Activated CD8-positive, alpha-beta T cell treated with anti-CD3 and anti-CD28 coated beads, Interleukin-2, amount 10 ng/mL, durations not matched to agents 7 days and 5 days (primary cell): ENCODE results near the gene HIC1. TPM values are rescaled to one million over a fixed set of nuclear protein-coding genes. Genes with fewer than 3 reads are reported as not detected.

Experiments
- ATAC-seq: fragments of 150-1000 bp; cut with Tn5 transposase; one replicate; pipeline ENCODE4 v1.10.0; 2021; ENCODE audit warnings: moderate library complexity
- CTCF ChIA-PET: fragments of 350-600 bp; sonication (Branson Sonifier 250); formaldehyde crosslinking; loops from one replicate; lab custom pipeline; 2021; ENCODE audit warnings: antibody characterized with exemption; lab: Charles Lee
- POLR2A ChIA-PET: fragments of 350-600 bp; sonication (Branson Sonifier 250); formaldehyde crosslinking; loops from one replicate; lab custom pipeline; 2021; ENCODE audit warnings: antibody characterized with exemption; lab: Charles Lee
- DNase-seq: peaks from one replicate; pipeline ENCODE4 v3.0.0-alpha.2; 2020
- H3K27ac Mint-ChIP-seq: one replicate; pipeline ENCODE4 v1.8.0; 2021; ENCODE audit warnings: mild to moderate bottlenecking, mixed read lengths
- H3K27me3 Mint-ChIP-seq: one replicate; pipeline ENCODE4 v1.8.0; 2021; ENCODE audit warnings: low read depth, mixed read lengths
- H3K36me3 Mint-ChIP-seq: one replicate; pipeline ENCODE4 v1.8.0; 2021; ENCODE audit warnings: low read depth, mixed read lengths
- H3K4me1 Mint-ChIP-seq: one replicate; pipeline ENCODE4 v1.8.0; 2021; ENCODE audit warnings: low read depth, mixed read lengths
- H3K4me3 Mint-ChIP-seq: one replicate; pipeline ENCODE4 v1.8.0; 2021; ENCODE audit warnings: mild to moderate bottlenecking, mixed read lengths
- H3K9me3 Mint-ChIP-seq: one replicate; pipeline ENCODE4 v1.8.0; 2022; ENCODE audit warnings: mixed read lengths; ENCODE audit not compliant: insufficient read depth
- total RNA-seq, 2 experiments: library from RNA; stranded (reverse); gene quantifications; one replicate each; pipeline ENCODE4 v1.2.3, GENCODE V29; 2021

The HIC1 gene
- total RNA-seq, 2 experiments from 2014 or later = 66.8 to 70.8 TPM

DNA sequence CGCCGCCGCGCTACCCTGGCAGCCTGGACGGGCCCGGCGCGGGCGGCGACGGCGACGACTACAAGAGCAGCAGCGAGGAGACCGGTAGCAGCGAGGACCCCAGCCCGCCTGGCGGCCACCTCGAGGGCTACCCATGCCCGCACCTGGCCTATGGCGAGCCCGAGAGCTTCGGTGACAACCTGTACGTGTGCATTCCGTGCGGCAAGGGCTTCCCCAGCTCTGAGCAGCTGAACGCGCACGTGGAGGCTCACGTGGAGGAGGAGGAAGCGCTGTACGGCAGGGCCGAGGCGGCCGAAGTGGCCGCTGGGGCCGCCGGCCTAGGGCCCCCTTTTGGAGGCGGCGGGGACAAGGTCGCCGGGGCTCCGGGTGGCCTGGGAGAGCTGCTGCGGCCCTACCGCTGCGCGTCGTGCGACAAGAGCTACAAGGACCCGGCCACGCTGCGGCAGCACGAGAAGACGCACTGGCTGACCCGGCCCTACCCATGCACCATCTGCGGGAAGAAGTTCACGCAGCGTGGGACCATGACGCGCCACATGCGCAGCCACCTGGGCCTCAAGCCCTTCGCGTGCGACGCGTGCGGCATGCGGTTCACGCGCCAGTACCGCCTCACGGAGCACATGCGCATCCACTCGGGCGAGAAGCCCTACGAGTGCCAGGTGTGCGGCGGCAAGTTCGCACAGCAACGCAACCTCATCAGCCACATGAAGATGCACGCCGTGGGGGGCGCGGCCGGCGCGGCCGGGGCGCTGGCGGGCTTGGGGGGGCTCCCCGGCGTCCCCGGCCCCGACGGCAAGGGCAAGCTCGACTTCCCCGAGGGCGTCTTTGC, 3.1 kb downstream of the HIC1 start:
- Mint-ChIP-seq H3K9me3 (no peaks in the 10 kb centered on the region), H3K27me3 (peaks cover 3% of the 10 kb centered on the region), H3K4me1 (peaks cover 48% of the 10 kb centered on the region), H3K27ac (peak overlapping the region; percentile 74), H3K4me3 (peak overlapping the region; percentile 65), H3K36me3 (peaks cover 42% of the 10 kb centered on the region)
- ATAC-seq (no peak), DNase-seq (peak; percentile 58)
- ChIA-PET CTCF (interaction anchor here (0.6 to 8.5 kb wide), 23 partner anchors 10 to 334 kb away, joined by 3 to 343 read pairs (median 5); partner anchors contain the start of gene TSR1), POLR2A (interaction anchor here (0.6 to 5.9 kb wide), 11 partner anchors 10 to 245 kb away, joined by 3 to 58 read pairs (median 4); partner anchors contain the start of genes SMG6 and SRR)

DNA sequence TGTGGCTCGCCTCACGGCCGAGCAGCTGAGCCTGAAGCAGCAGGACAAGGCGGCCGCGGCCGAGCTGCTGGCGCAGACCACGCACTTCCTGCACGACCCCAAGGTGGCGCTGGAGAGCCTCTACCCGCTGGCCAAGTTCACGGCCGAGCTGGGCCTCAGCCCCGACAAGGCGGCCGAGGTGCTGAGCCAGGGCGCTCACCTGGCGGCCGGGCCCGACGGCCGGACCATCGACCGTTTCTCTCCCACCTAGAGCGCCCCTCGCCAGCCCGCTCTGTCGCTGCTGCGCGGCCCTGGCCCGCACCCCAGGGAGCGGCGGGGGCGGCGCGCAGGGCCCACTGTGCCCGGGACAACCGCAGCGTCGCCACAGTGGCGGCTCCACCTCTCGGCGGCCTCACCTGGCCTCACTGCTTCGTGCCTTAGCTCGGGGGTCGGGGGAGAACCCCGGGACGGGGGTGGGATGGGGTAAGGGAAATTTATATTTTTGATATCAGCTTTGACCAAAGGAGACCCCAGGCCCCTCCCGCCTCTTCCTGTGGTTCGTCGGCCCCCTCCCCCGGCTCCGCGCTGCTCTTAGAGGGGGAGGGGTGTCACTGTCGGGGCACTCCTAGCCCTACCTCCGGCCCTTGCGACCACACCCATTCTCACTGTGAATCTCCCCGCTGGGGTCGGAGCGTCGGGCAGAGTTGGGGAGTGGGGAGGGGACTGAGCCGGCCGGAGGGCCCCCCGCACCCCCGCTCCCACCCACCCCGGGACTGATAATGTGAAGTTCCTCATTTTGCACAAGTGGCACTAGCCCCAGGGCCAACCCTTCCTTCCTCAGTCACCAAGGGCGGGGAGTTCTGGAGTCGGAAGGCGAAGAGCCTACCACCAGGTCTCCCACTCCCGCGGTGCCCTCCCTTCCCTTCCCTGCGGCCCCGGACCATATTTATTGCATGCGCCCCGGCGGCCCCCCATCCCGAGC, 4.0 kb downstream of the HIC1 start:
- H3K27ac Mint-ChIP-seq = peak overlapping the region; percentile 13
- H3K36me3 Mint-ChIP-seq = peaks cover 50% of the 10 kb centered on the region
- no peaks in the 10 kb centered on the region for H3K9me3 Mint-ChIP-seq
- peak; percentile 84 for DNase-seq
- H3K4me1 Mint-ChIP-seq = peaks cover 51% of the 10 kb centered on the region
- ChIA-PET POLR2A (interaction anchor here (0.8 to 5.9 kb wide), 5 partner anchors 30 to 245 kb away, joined by 3 to 58 read pairs (median 7); partner anchors contain the start of genes SMG6 and SRR), CTCF (interaction anchor here (0.8 to 8.5 kb wide), 25 partner anchors 9 to 357 kb away, joined by 3 to 343 read pairs (median 5); partner anchors contain the start of gene TSR1)
- H3K4me3 Mint-ChIP-seq = peak overlapping the region; percentile 62
- peak; percentile 7 for ATAC-seq
- no peaks in the 10 kb centered on the region for H3K27me3 Mint-ChIP-seq

DNA sequence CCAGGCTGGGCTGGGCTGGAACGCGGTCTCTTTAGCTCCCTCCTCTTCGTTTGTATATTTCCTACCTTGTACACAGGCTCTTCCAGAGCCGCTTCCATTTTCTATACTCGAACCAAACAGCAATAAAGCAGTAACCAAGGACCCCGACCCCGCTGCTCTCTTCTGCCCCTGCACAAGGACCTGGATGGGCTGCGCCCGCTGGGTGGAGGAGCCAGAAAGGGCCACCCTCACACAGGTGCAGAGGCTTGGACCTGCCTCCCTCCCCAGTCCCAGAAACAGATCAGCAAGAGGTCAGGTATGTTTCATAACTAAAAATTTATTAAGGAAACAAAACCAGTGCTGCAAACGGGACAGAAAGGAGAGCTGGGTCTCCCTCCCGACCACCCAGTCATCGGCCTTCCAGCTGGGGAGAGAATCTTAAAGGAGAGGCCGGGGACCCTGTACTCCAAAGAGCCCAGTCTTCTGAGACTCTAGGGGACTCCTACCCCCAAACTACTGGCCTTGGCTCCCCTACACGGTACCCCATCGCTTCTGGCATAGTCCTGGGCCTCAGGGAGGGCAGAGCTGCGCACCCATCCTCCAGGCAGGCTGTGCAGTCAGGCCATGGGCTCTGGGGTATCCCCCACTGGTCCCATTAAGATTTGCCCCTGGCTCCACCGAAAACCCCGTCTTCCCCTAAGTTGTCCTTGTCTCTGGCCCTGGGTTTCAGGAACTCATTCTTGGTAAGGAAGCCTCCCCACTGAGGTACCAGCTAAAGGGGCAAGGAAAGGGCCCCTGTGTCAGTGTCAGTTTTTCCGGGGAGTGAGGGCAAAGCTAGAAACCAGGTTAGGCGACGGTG, 4.9 kb downstream of the HIC1 start:
- Mint-ChIP-seq H3K36me3 (peaks cover 57% of the 10 kb centered on the region), H3K4me1 (peaks cover 52% of the 10 kb centered on the region), H3K27ac (peak overlapping the region; percentile 66), H3K27me3 (no peaks in the 10 kb centered on the region), H3K9me3 (no peaks in the 10 kb centered on the region), H3K4me3 (peak overlapping the region; percentile 52)
- ATAC-seq (no peak), DNase-seq (no peak)
- CTCF ChIA-PET = interaction anchor here (0.7 to 8.5 kb wide), 10 partner anchors 31 to 356 kb away, joined by 3 to 343 read pairs (median 6); no protein-coding TSS in a partner anchor
- POLR2A ChIA-PET = interaction anchor here (1.1 to 1.6 kb wide), 3 partner anchors 29 to 185 kb away, joined by 4 to 8 read pairs (median 7); no protein-coding TSS in a partner anchor

DNA sequence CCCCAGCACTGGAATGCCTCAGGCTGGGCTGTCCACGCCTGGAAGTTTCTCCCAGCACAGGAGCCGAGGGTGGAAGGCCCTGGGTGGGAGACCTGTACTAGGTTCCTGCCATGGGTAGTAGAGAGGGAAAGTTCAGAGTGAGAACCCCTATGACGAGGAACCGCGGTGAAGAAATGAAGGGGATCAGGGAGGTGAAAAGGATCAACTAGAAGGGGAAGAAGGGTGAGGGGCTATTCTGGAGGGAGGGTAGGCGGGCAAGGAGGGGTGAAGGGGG, 5.4 kb downstream of the HIC1 start:
- ChIA-PET CTCF (interaction anchor here (0.7 to 8.5 kb wide), 3 partner anchors 31 to 189 kb away, joined by 4 to 343 read pairs (median 89); no protein-coding TSS in a partner anchor), POLR2A (interaction anchor here (1.1 kb wide), 1 partner anchor 185 kb away, joined by 4 read pairs; no protein-coding TSS in a partner anchor)
- Mint-ChIP-seq H3K36me3 (peaks cover 62% of the 10 kb centered on the region), H3K4me1 (peaks cover 56% of the 10 kb centered on the region), H3K4me3 (peak overlapping the region; percentile 52), H3K27ac (peak overlapping the region; percentile 66), H3K9me3 (no peaks in the 10 kb centered on the region), H3K27me3 (no peaks in the 10 kb centered on the region)
- ATAC-seq (no peak), DNase-seq (no peak)

DNA sequence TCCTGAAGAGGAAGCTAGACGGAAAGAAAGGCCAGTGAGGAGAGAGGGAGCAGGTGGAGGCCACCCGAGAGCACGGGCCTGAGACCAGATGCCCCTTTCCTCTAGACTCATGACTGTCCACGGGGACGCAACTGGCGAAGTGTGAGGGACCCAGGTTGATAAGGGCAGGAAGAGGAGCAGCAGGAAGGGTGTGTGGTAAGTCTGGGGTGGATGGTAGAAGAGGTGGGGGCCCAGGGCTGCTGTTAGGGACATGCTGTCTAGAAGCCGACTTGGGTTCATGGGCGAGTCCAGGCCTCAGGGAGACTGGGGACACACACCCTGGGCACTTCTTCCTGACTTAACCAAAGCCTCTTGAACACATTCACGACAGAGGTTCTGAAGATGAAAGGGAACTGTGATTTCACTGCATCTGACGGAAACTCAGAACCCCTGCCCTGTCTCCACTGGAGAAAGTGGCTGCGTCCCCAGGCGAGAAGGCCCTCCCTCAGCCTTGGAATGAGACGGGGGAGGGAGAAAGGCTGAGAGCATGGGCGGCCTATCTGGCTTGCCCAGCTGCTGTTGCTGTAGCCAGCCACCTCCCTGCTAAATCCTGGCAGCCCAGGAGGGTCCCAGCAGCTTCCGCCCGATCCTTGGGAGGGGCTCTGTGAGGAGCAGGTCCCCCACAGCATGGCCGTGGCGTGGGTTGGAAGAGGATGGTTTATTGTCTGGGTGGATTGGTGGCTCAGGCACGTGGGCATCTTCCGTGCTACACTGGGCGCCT, 6.0 kb downstream of the HIC1 start:
- Mint-ChIP-seq H3K36me3 (peaks cover 67% of the 10 kb centered on the region), H3K4me3 (peak overlapping the region; percentile 52), H3K4me1 (peaks cover 56% of the 10 kb centered on the region), H3K9me3 (no peaks in the 10 kb centered on the region), H3K27ac (peak overlapping the region; percentile 66), H3K27me3 (no peaks in the 10 kb centered on the region)
- POLR2A ChIA-PET = interaction anchor here (1.0 to 1.1 kb wide), 2 partner anchors 159 to 184 kb away, joined by 3 to 4 read pairs; no protein-coding TSS in a partner anchor
- CTCF ChIA-PET = interaction anchor here (8.5 kb wide), 1 partner anchor 188 kb away, joined by 343 read pairs; no protein-coding TSS in a partner anchor
- ATAC-seq (no peak), DNase-seq (no peak)

DNA sequence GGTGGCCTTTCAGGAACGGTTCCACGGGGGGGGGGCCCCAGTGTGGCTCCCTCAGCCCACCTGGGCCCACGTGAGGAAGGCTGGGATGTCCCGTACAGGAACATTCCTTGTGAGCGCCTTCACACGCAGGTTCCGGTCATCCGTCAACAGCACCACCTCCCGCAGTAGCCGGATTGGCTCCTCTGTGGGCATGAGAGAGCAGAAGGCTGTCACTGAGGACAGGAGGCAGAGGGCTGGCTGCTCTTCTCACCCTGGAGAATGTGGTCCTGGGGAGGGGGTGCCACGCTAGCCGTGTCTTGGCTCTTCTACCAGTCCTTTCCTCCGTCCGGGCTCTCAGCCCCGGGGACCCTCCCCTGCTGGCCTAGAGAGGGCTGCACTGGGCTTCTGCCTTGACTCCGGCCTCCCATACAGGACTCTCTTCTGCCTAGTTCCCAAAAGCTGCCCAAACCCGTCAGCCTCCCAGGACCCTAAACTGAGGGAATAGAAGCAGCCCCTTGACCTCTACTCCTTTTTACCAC, 6.6 kb downstream of the HIC1 start:
- no peak for DNase-seq
- Mint-ChIP-seq H3K27ac (peak overlapping the region; percentile 79), H3K4me1 (peaks cover 56% of the 10 kb centered on the region), H3K27me3 (no peaks in the 10 kb centered on the region), H3K9me3 (no peaks in the 10 kb centered on the region), H3K4me3 (no peak overlapping the region), H3K36me3 (peaks cover 72% of the 10 kb centered on the region)
- ATAC-seq = no peak
- ChIA-PET CTCF (no interaction called here), POLR2A (interaction anchor here (0.6 to 1.0 kb wide), 2 partner anchors 158 to 161 kb away, joined by 3 read pairs; no protein-coding TSS in a partner anchor)

DNA sequence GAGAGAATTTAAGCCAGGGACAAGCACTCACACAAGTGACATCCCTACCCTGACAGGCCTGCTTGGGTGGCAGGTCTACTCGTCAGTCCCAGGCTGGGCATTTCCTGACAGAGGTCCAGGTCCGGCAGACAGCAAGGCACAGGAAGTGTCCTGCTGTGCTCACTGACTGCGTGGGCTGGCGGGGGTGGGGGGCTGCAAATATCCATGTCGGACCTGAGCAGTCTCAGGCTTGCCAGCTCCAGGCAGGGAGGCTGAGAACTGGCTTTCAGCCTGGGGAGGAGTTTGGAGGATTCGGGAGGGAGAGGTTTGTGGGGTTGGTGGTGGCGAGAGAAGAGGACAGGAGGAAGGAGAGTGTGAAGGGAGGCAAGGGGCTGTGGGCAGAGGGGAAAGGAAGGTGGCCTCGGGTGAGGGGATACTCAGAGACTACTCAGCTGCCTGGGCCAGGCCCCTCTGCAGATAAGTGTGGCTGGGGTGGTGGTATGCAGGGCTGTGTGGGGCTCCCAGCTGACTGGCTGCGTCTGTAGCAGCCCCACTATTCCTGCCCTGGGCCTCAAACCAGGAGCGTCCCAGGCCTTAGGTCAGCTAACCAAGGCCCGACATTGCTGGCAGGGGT, 7.8 kb downstream of the HIC1 start:
- H3K9me3 Mint-ChIP-seq = no peaks in the 10 kb centered on the region
- peaks cover 77% of the 10 kb centered on the region for H3K36me3 Mint-ChIP-seq
- POLR2A ChIA-PET = interaction anchor here (1.3 kb wide), 1 partner anchor 182 kb away, joined by 4 read pairs; no protein-coding TSS in a partner anchor
- ATAC-seq (no peak), DNase-seq (no peak)
- CTCF ChIA-PET = interaction anchor here (2.0 to 4.2 kb wide), 2 partner anchors 27 to 183 kb away, joined by 5 to 37 read pairs; no protein-coding TSS in a partner anchor
- no peak overlapping the region for H3K4me3 Mint-ChIP-seq
- H3K27ac Mint-ChIP-seq = peak overlapping the region; percentile 79
- peaks cover 66% of the 10 kb centered on the region for H3K4me1 Mint-ChIP-seq
- H3K27me3 Mint-ChIP-seq = no peaks in the 10 kb centered on the region

DNA sequence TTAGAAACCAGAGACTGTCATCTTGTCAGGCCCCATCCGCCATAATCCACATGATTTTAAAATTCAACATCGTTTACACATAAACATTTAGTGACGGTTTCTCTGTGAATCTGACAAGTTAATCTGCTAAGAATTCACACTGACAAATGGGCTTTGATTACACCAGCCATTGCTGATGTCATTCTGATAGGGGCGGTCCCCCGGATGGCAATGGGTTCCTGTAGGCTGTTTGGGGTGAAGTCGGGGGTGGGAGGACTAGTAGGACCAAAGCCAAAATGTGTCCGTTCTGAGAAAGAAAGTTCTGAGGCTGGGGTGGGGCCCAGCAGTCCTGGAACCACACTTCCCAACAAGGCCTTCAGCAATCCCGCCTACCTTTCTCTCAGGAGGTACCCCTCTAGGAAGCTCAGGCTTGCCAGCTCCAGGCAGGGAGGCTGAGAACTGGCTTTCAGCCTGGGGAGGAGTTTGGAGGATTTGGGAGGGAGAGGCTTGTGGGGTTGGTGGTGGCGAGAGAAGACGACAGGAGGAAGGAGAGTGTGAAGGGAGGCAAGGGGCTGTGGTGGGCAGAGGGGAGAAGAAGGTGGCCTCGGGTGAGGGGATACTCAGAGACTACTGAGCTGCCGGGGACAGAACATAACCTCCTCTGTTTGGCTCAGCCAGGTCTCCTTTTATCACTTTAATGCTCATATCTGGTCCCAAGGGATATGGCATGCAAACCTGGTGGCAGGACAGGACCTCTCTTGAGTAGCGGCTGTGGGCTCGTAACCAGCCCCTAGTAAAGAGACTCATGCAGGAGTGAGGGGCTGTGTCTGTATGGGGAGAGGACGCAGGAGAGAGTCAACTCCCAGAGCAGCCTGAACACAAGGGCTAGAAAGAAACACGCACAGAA, 8.6 kb downstream of the HIC1 start:
- POLR2A ChIA-PET = interaction anchor here (1.3 to 1.4 kb wide), 2 partner anchors 26 to 182 kb away, joined by 3 to 4 read pairs; no protein-coding TSS in a partner anchor
- peaks cover 74% of the 10 kb centered on the region for H3K4me1 Mint-ChIP-seq
- H3K4me3 Mint-ChIP-seq = peak overlapping the region; percentile 6
- ATAC-seq (no peak), DNase-seq (no peak)
- H3K36me3 Mint-ChIP-seq = peaks cover 80% of the 10 kb centered on the region
- no peaks in the 10 kb centered on the region for H3K9me3 Mint-ChIP-seq
- H3K27ac Mint-ChIP-seq = peak overlapping the region; percentile 79
- CTCF ChIA-PET = interaction anchor here (0.8 to 4.2 kb wide), 11 partner anchors 9 to 220 kb away, joined by 3 to 37 read pairs (median 4); partner anchors contain the start of gene HIC1
- no peaks in the 10 kb centered on the region for H3K27me3 Mint-ChIP-seq

DNA sequence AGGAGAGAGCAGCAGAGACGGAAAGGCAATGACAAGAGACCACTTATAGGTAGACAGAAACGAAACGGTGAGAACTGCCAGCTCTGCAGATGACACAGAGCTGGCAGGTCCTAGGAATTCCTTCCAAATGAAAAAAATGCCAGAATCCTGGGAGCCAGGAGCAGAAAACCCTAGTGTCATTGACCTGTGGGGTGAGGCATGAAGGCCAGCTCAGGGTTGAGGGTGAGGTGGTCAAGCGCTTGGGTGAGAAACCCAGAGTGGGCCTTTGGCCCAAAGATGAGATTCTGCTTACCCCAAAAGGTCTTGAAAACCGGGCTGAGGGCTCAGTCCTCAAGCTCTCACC, 9.2 kb downstream of the HIC1 start:
- ChIA-PET CTCF (interaction anchor here (0.7 to 4.2 kb wide), 14 partner anchors 9 to 219 kb away, joined by 3 to 37 read pairs (median 4); partner anchors contain the start of gene HIC1), POLR2A (interaction anchor here (1.0 to 1.4 kb wide), 2 partner anchors 18 to 26 kb away, joined by 3 to 4 read pairs; no protein-coding TSS in a partner anchor)
- Mint-ChIP-seq H3K4me1 (peaks cover 80% of the 10 kb centered on the region), H3K27me3 (no peaks in the 10 kb centered on the region), H3K9me3 (no peaks in the 10 kb centered on the region), H3K36me3 (peaks cover 86% of the 10 kb centered on the region), H3K4me3 (no peak overlapping the region), H3K27ac (peak overlapping the region; percentile 79)
- DNase-seq = no peak
- no peak for ATAC-seq
